ENCODE data around the gene FNDC8.
"Not testable (repeated sequence)": the region's sequence is repeated elsewhere in the genome, so short reads cannot be mapped to it uniquely, and the experiment has no call there.

- TF ChIP-seq CTCF (IDR thresholded peaks at IDR 0.05); POLR2AphosphoS5 (IDR thresholded peaks at IDR 0.05; ENCODE audit: insufficient read depth in 1 of 2, low read depth in 1 of 2): not testable (repeated sequence)
Observed at GRCh38 chr17:35151080-35151479, 29.7 kb downstream of the FNDC8 start.

Data from vagina (tissue), 2 donors.